Central memory CD4-positive, alpha-beta T cell (primary cell): ENCODE measurements around the gene ALX4.
A peak's percentile ranks its signal among the peaks of the same experiment; 100 is the strongest.

Source experiments
- DNase-seq: peaks from one replicate; pipeline ENCODE4 v3.0.0; 2022

Gene ALX4

GRCh38 chr11:44300844-44301563, 8.9 kb downstream of the ALX4 start:
- no peak for DNase-seq

- DNase-seq = no peak
These were observed 11.1 kb downstream of the ALX4 start for GRCh38 chr11:44298862-44299261.

- DNase-seq = no peak
These were observed 19.7 kb downstream of the ALX4 start for GRCh38 chr11:44290208-44290607.

GRCh38 chr11:44288133-44288526, 21.8 kb downstream of the ALX4 start:
- no peak for DNase-seq

GRCh38 chr11:44286911-44287310, 23.0 kb downstream of the ALX4 start:
- no peak for DNase-seq

- DNase-seq = peak; percentile 29
These were observed 23.6 kb downstream of the ALX4 start for GRCh38 chr11:44286268-44286880.

GRCh38 chr11:44285756-44286155, 24.2 kb downstream of the ALX4 start:
- DNase-seq = no peak

GRCh38 chr11:44282620-44283019, 27.3 kb downstream of the ALX4 start:
- no peak for DNase-seq

- DNase-seq = no peak
These were observed 28.8 kb downstream of the ALX4 start for GRCh38 chr11:44281151-44281550.

GRCh38 chr11:44280257-44280656, 29.7 kb downstream of the ALX4 start:
- DNase-seq = no peak

GRCh38 chr11:44279483-44279882, 30.5 kb downstream of the ALX4 start:
- no peak for DNase-seq

- no peak for DNase-seq
These were observed 32.5 kb downstream of the ALX4 start for GRCh38 chr11:44277196-44278090.

GRCh38 chr11:44275961-44276550, 33.9 kb downstream of the ALX4 start:
- DNase-seq = no peak

GRCh38 chr11:44275241-44275640, 34.7 kb downstream of the ALX4 start:
- no peak for DNase-seq

GRCh38 chr11:44274404-44274803, 35.5 kb downstream of the ALX4 start:
- DNase-seq = no peak

GRCh38 chr11:44271286-44271685, 38.7 kb downstream of the ALX4 start:
- no peak for DNase-seq

- no peak for DNase-seq
These were observed 39.3 kb downstream of the ALX4 start for GRCh38 chr11:44270403-44271273.

GRCh38 chr11:44269369-44270351, 40.3 kb downstream of the ALX4 start:
- no peak for DNase-seq

GRCh38 chr11:44268614-44269080, 41.3 kb downstream of the ALX4 start:
- DNase-seq = no peak

- DNase-seq = no peak
These were observed 42.0 kb downstream of the ALX4 start for GRCh38 chr11:44267750-44268613.
